NCI-H1092 (cell line): ENCODE data around the gene ABHD12.
"Not testable (repeated sequence)": the region's sequence is repeated elsewhere in the genome, so short reads cannot be mapped to it uniquely, and the experiment has no call there.

Source experiments
- DNase-seq: peaks from one replicate; lab custom pipeline; 2025; lab: John Stamatoyannopoulos, UW

ABHD12 gene

GRCh38 chr20:25277051-25277801 is 113.4 kb downstream of the ABHD12 start:
- peak; percentile 42 for DNase-seq

- DNase-seq: no peak
Measured at GRCh38 chr20:25276533-25277050, 114.0 kb downstream of the ABHD12 start.

DNA sequence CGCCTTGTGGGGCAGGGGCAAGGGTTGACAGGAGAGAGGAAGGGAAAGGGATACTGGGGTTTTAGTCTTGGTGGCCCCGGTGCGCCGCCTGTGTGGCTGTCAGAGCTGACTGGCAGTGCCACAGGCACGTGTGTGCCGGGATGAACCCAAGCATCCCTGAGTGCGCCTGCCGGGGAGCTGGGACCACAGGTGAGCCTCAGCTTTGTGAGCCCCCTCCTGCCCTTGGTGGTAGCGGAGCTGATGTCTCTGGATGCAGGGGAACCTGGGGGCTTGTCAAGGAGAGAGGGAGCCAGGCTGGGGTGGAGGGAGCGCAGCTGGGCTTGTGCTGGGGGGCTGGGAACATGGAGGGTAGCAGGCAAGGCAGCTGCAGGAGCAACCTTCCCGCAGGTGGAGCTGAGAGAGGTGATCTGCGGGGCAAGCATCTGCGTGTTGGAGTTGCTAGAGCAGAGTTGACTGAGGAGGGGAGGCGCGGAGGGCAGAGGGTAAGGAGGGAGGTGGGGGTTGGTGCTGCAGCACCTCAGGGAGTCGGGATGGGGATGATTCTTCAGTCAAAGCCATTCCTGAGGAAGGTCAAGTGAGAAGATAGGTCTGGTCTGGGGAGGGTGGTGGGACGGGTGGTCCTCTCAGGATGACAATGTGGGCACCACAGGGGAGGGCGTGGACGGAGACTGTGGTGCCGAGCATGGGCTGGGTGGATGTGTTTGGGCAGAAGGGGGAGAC is 114.7 kb downstream of the ABHD12 start:
- no peak for DNase-seq

GRCh38 chr20:25274891-25275812 is 115.5 kb downstream of the ABHD12 start:
- DNase-seq: no peak

- no peak for DNase-seq
Measured at GRCh38 chr20:25274481-25274880, 116.2 kb downstream of the ABHD12 start.

- no peak for DNase-seq
Measured at GRCh38 chr20:25273541-25274358, 116.9 kb downstream of the ABHD12 start.

GRCh38 chr20:25273046-25273445 is 117.6 kb downstream of the ABHD12 start:
- no peak for DNase-seq

- DNase-seq: no peak
Measured at GRCh38 chr20:25272223-25273000, 118.2 kb downstream of the ABHD12 start.

- DNase-seq: no peak
Measured at GRCh38 chr20:25271486-25272222, 119.0 kb downstream of the ABHD12 start.

DNA sequence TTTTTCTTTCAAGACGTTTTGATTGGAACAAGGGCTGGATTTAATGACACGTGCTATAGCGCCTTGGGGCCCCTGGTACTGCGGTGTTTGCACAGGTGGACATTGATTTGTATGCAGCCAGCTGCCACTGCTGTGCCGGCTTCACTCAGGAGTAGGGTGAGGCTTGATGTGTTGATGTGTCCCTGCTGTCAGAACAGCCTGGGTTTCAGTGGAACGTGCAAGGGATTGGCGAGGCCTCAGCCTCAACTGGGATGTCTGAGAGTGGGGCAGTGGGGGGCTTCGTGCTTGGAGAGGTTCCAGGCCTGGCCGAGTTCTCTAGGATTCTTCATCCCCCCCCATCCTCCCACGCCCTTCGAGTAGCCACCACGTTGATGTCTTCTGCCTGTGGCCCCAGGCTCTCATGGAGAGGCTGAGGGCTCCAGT is 119.8 kb downstream of the ABHD12 start:
- DNase-seq: peak; percentile 40

- DNase-seq: no peak
Measured at GRCh38 chr20:25269833-25270170, 120.8 kb downstream of the ABHD12 start.

- no peak for DNase-seq
Measured at GRCh38 chr20:25269057-25269832, 121.4 kb downstream of the ABHD12 start.

GRCh38 chr20:25260770-25261437 is 129.7 kb downstream of the ABHD12 start:
- not testable (repeated sequence) for DNase-seq

DNA sequence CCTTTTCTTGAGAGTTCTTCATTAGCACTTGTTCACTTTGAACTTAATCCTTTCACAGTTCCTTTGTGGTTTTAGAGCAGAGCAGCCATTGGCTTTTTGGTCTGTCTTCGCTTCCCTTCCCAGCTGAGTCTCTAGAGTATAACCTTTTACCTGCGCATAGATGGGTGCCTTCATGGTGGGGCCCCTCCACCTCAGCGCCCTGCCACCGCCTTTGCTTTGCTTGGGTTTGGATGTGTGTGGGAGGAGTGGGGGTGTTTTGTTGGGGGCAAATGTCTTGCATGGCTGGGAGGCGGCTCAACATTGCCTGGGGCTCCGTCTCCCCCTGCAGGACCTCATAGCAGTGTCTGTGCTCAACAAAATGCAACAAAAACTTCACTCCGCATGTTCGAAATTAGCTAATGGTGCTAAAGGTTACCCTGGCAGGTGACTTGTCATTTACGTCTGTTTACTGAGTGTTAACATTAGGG is 130.8 kb downstream of the ABHD12 start:
- no peak for DNase-seq

GRCh38 chr20:25259358-25259757 is 131.3 kb downstream of the ABHD12 start:
- DNase-seq: no peak

- no peak for DNase-seq
Measured at GRCh38 chr20:25258828-25259227, 131.8 kb downstream of the ABHD12 start.

- no peak for DNase-seq
Measured at GRCh38 chr20:25258476-25258805, 132.2 kb downstream of the ABHD12 start.

DNA sequence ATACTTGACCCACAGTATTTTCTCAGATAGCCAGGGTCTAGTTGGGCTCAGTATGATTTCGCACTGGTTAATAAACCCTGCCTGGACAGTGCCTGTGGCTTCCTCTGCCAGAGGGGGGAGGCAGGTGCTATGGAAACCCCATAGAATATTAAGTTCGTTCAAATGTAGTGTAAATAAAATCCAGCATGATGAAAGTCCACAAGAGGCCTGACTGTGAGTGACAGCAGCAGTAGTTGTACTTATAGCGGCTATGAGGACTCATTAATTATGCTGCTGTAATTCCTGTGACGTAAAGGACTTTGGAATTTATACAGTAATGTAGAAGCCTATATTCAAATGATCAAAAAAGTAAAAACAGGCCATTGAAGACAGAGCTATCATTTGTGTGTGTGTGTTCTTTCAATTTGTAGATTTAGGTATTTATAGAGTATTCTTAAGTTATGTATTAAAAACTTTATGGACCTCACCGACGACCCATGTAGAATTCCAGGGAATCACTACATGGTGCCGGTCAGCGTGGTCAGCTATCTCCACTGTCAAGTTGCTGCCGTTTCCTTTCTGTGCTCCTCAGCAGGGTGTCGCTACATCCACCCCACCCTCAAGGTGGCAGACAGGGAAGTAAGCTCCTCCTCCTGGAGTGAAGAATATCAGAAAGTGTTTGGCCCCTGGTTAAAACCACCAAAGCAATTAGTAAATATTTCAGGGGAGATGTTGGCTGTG is 132.7 kb downstream of the ABHD12 start:
- no peak for DNase-seq
